Measurements from ENCODE around the gene PARD3. TPM values are rescaled to one million over a fixed set of nuclear protein-coding genes. Genes with fewer than 3 reads are reported as not detected.
"Not testable (repeated sequence)": the region's sequence is repeated elsewhere in the genome, so short reads cannot be mapped to it uniquely, and the experiment has no call there.

PARD3 gene
- total RNA-seq, 1 donor from 2014 or later, result 1.7 TPM

- Mint-ChIP-seq H3K27me3 (ENCODE audit: insufficient read depth) (no peaks in the 10 kb centered on the region), H3K36me3 (ENCODE audit: low read depth) (no peaks in the 10 kb centered on the region), H3K27ac (no peak overlapping the region), H3K4me3 (no peak overlapping the region), H3K9me3 (peaks cover 8% of the 10 kb centered on the region), H3K4me1 (ENCODE audit: low read depth) (no peaks in the 10 kb centered on the region)
- no peak for DNase-seq (ENCODE audit: low spot score)
- intact Hi-C loops (cut with micrococcal nuclease), result no loop called here
These were observed 736.9 kb downstream of the PARD3 start for GRCh38 chr10:34078017-34078744.

GRCh38 chr10:34076443-34076842 lies 738.7 kb downstream of the PARD3 start:
- Mint-ChIP-seq H3K4me1 (ENCODE audit: low read depth) (no peaks in the 10 kb centered on the region), H3K27me3 (ENCODE audit: insufficient read depth) (no peaks in the 10 kb centered on the region), H3K4me3 (no peak overlapping the region), H3K9me3 (peaks cover under 1% of the 10 kb centered on the region), H3K27ac (no peak overlapping the region), H3K36me3 (ENCODE audit: low read depth) (no peaks in the 10 kb centered on the region)
- intact Hi-C loops (cut with micrococcal nuclease), result no loop called here
- no peak for DNase-seq (ENCODE audit: low spot score)

GRCh38 chr10:34075254-34075926 lies 739.7 kb downstream of the PARD3 start:
- Mint-ChIP-seq H3K9me3 (no peaks in the 10 kb centered on the region), H3K27me3 (ENCODE audit: insufficient read depth) (no peaks in the 10 kb centered on the region), H3K36me3 (ENCODE audit: low read depth) (no peaks in the 10 kb centered on the region), H3K4me1 (ENCODE audit: low read depth) (no peaks in the 10 kb centered on the region), H3K27ac (no peak overlapping the region), H3K4me3 (no peak overlapping the region)
- DNase-seq (ENCODE audit: low spot score), result no peak
- intact Hi-C loops (cut with micrococcal nuclease), result no loop called here

- Mint-ChIP-seq H3K36me3 (ENCODE audit: low read depth) (no peaks in the 10 kb centered on the region), H3K9me3 (no peaks in the 10 kb centered on the region), H3K4me3 (no peak overlapping the region), H3K4me1 (ENCODE audit: low read depth) (no peaks in the 10 kb centered on the region), H3K27ac (no peak overlapping the region), H3K27me3 (ENCODE audit: insufficient read depth) (no peaks in the 10 kb centered on the region)
- intact Hi-C loops (cut with micrococcal nuclease), result no loop called here
- no peak for DNase-seq (ENCODE audit: low spot score)
These were observed 741.0 kb downstream of the PARD3 start for GRCh38 chr10:34074051-34074450.

GRCh38 chr10:34067741-34068140 lies 747.4 kb downstream of the PARD3 start:
- H3K4me1 Mint-ChIP-seq (ENCODE audit: low read depth); H3K4me3 Mint-ChIP-seq; intact Hi-C loops (cut with micrococcal nuclease); H3K36me3 Mint-ChIP-seq (ENCODE audit: low read depth); H3K27ac Mint-ChIP-seq; DNase-seq (ENCODE audit: low spot score); H3K27me3 Mint-ChIP-seq (ENCODE audit: insufficient read depth); H3K9me3 Mint-ChIP-seq: not testable (repeated sequence)

- Mint-ChIP-seq H3K36me3 (ENCODE audit: low read depth) (no peaks in the 10 kb centered on the region), H3K9me3 (peaks cover 20% of the 10 kb centered on the region), H3K4me1 (ENCODE audit: low read depth) (no peaks in the 10 kb centered on the region), H3K4me3 (no peak overlapping the region), H3K27ac (no peak overlapping the region), H3K27me3 (ENCODE audit: insufficient read depth) (no peaks in the 10 kb centered on the region)
- no peak for DNase-seq (ENCODE audit: low spot score)
- intact Hi-C loops (cut with micrococcal nuclease), result no loop called here
These were observed 751.5 kb downstream of the PARD3 start for GRCh38 chr10:34063592-34063991.

- Mint-ChIP-seq H3K36me3 (ENCODE audit: low read depth) (no peaks in the 10 kb centered on the region), H3K4me3 (no peak overlapping the region), H3K4me1 (ENCODE audit: low read depth) (no peaks in the 10 kb centered on the region), H3K27me3 (ENCODE audit: insufficient read depth) (no peaks in the 10 kb centered on the region), H3K9me3 (peaks cover 21% of the 10 kb centered on the region), H3K27ac (no peak overlapping the region)
- intact Hi-C loops (cut with micrococcal nuclease), result no loop called here
- no peak for DNase-seq (ENCODE audit: low spot score)
These were observed 753.3 kb downstream of the PARD3 start for GRCh38 chr10:34061841-34062240.

Measured in activated T-helper 1 cell treated with anti-CD3 and anti-CD28 coated beads, Interleukin-12 subunit alpha, Interleukin-12 subunit beta, Interleukin-2, Interleukin-4 antibody, amounts not matched to agents 30 ng/mL and 10 ng/mL and 1 ng/mL, durations not matched to agents 14 hours and 24 hours and 36 hours (primary cell).